ENCODE data around the gene SLC48A1.

SLC48A1 gene

DNA sequence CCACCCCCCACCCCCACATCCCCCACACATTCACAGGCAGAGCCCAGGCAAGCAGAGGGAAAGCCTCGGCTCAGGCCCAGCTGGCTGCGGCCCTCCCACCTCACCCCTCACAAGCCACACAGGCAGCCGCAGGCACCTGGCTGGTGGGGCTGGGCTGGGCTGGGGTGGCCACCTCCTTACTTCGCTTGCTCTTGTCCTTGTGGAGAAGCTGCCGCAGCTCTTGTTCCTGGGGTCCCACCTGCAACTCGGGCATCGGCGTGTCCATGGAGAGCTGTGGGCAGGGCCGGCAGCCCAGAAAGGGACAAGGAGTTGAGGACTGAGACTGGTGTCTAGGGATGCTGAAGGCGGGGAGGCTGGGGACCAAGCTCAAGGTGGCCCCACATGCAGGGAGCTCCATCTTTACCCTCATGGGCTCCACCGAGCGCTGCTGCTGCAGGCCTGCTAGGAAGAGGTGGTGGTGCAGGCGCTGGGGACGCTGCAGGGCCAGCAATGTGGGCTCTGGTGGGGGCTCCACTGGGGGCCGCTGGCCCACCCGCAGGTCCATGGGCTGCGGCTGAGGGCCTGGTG, 25.4 kb downstream of the SLC48A1 start:
- Histone ChIP-seq H3K27ac (ENCODE audit: low read depth in 2 of 2, low read length in 2 of 2) (no peak overlapping the region), H3K36me3 (ENCODE audit: control insufficient read depth in 2 of 2, insufficient read depth in 2 of 2, low read length in 2 of 2) (peaks cover 16 to 18% of the 10 kb centered on the region in 2 donors), H3K27me3 (ENCODE audit: control insufficient read depth in 2 of 2, insufficient read depth in 2 of 2, low read length in 2 of 2) (no peaks in the 10 kb centered on the region), H3K4me1 (ENCODE audit: control insufficient read depth in 2 of 2, insufficient read depth in 2 of 2, low read length in 2 of 2) (peaks cover 3 to 26% of the 10 kb centered on the region in 2 donors), H3K9me3 (ENCODE audit: control insufficient read depth in 2 of 2, low read length in 2 of 2) (no peaks in the 10 kb centered on the region), H3K4me3 (ENCODE audit: low read length in 2 of 2) (no peak overlapping the region), H3K9ac (ENCODE audit: low read depth in 1 of 2, low read length in 2 of 2) (no peak overlapping the region)

DNA sequence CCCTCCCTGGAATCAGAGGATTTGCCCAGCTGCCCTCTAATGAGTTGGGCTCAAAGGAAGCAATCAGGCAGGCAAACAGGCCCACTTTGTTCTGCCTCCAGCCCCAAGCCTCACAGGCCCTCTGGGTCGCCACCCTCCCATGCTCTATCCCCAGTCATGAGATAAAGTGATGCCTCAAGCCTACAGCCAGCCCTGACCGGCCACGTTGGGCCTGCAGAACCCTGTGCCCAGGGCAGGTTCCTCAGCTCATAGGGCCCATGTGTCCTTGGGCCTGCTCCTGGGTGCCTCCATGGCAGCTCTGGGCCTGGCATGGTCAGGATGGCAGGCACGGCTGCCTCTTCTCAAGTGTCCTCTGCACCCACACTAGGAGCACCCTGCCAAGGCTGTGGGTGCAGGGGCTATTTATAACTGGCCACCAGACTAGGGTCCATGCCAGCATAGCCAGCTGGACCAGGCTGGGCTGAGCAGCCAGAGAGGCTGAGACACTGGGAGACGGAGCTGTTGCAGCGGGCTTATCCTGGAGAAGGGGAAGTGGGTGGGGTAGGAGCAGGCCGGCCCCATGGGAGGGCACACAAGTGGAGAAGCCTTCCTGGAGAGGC, 26.4 kb downstream of the SLC48A1 start:
- H3K4me3 ChIP-seq (ENCODE audit: low read length in 2 of 2), result no peak overlapping the region
- H3K36me3 ChIP-seq (ENCODE audit: control insufficient read depth in 2 of 2, insufficient read depth in 2 of 2, low read length in 2 of 2), result peaks cover 13% of the 10 kb centered on the region in 2 donors
- no peak overlapping the region for H3K27ac ChIP-seq (ENCODE audit: low read depth in 2 of 2, low read length in 2 of 2)
- H3K4me1 ChIP-seq (ENCODE audit: control insufficient read depth in 2 of 2, insufficient read depth in 2 of 2, low read length in 2 of 2), result peaks cover 7 to 29% of the 10 kb centered on the region in 2 donors
- no peaks in the 10 kb centered on the region for H3K27me3 ChIP-seq (ENCODE audit: control insufficient read depth in 2 of 2, insufficient read depth in 2 of 2, low read length in 2 of 2)
- no peak overlapping the region for H3K9ac ChIP-seq (ENCODE audit: low read depth in 1 of 2, low read length in 2 of 2)
- no peaks in the 10 kb centered on the region for H3K9me3 ChIP-seq (ENCODE audit: control insufficient read depth in 2 of 2, low read length in 2 of 2)

DNA sequence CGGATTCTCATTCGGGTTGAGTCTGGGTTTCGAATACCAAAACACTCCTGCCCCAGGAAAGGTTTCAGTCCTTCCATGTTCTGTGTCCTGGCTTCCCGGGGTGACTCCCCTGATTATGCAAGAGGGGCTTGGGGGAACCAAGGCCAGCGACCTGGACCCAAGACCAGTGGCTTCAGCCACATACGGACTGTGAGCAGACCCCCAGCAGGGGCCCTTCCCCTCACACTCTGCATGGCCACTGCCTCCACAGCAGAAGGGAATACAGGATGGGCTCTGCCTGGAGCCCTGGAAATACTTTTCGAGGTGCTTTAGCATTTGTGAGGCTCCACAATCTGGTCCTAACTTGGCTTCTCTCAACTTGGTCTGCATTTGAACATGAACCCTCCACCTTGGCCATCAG, 27.5 kb downstream of the SLC48A1 start:
- peaks cover 9 to 36% of the 10 kb centered on the region in 2 donors for H3K4me1 ChIP-seq (ENCODE audit: control insufficient read depth in 2 of 2, insufficient read depth in 2 of 2, low read length in 2 of 2)
- H3K9me3 ChIP-seq (ENCODE audit: control insufficient read depth in 2 of 2, low read length in 2 of 2), result no peaks in the 10 kb centered on the region
- peaks cover 6 to 7% of the 10 kb centered on the region in 2 donors for H3K36me3 ChIP-seq (ENCODE audit: control insufficient read depth in 2 of 2, insufficient read depth in 2 of 2, low read length in 2 of 2)
- no peaks in the 10 kb centered on the region for H3K27me3 ChIP-seq (ENCODE audit: control insufficient read depth in 2 of 2, insufficient read depth in 2 of 2, low read length in 2 of 2)
- no peak overlapping the region for H3K9ac ChIP-seq (ENCODE audit: low read depth in 1 of 2, low read length in 2 of 2)
- no peak overlapping the region for H3K4me3 ChIP-seq (ENCODE audit: low read length in 2 of 2)
- no peak overlapping the region for H3K27ac ChIP-seq (ENCODE audit: low read depth in 2 of 2, low read length in 2 of 2)

DNA sequence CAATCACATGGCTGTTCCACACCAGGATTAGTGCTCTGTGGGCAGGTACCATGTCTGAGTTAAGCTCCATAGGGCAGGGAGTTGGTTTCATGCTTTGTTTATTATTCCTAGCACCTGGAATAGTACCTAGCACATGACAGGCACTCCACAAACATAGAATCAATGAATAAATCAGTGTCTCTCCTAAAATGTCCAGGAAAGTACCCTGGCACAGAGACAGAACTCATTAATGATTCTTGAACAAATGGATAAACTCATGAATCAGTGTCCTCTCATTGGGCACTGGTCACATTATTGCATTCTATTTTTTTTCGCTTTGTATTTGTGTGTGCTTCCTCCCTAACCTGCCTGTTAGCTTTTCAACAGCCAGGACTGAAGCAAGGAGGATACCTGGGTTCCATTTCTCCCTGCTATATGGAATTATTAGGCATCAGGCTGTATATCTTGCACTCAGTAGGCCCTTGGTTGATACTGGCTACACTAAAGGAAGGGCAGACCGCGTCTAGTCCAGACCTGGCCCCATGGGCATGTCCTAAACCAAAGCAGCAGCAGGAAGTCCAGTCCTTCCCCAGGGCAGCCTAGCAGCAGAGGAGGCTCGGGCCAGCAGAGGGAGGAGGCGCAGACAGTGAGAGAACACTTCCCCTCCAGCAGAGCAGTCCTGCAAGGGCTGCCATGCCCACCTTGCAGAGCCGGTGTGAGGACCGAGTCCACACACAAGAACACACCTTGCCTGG, 28.3 kb downstream of the SLC48A1 start:
- H3K27me3 ChIP-seq (ENCODE audit: control insufficient read depth in 2 of 2, insufficient read depth in 2 of 2, low read length in 2 of 2), result no peaks in the 10 kb centered on the region
- H3K36me3 ChIP-seq (ENCODE audit: control insufficient read depth in 2 of 2, insufficient read depth in 2 of 2, low read length in 2 of 2), result peaks cover 0 to 2% of the 10 kb centered on the region in 2 donors
- peaks cover 13 to 41% of the 10 kb centered on the region in 2 donors for H3K4me1 ChIP-seq (ENCODE audit: control insufficient read depth in 2 of 2, insufficient read depth in 2 of 2, low read length in 2 of 2)
- no peak overlapping the region for H3K4me3 ChIP-seq (ENCODE audit: low read length in 2 of 2)
- no peak overlapping the region for H3K27ac ChIP-seq (ENCODE audit: low read depth in 2 of 2, low read length in 2 of 2)
- H3K9ac ChIP-seq (ENCODE audit: low read depth in 1 of 2, low read length in 2 of 2), result no peak overlapping the region
- H3K9me3 ChIP-seq (ENCODE audit: control insufficient read depth in 2 of 2, low read length in 2 of 2), result no peaks in the 10 kb centered on the region

DNA sequence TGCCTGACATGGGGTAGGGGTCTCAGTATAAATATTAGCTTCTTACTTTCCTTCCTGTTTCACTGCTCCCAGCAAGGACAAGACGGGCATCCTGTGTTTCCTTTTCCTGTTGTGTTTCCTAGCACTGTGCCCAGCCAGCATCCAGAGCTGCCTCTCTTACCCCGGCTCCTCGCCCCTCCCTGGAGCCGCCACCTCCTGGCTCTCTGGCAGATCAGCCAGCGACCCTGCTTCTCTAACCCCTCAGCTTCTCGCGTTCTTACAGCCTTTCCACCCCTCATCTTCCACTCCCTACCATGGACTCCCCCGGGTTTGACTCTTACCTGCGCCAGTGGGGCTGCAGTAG, 28.8 kb downstream of the SLC48A1 start:
- peak overlapping the region in 1 of 2 donors; percentile 32 for H3K27ac ChIP-seq (ENCODE audit: low read depth in 2 of 2, low read length in 2 of 2)
- no peak overlapping the region for H3K9ac ChIP-seq (ENCODE audit: low read depth in 1 of 2, low read length in 2 of 2)
- peaks cover 13 to 41% of the 10 kb centered on the region in 2 donors for H3K4me1 ChIP-seq (ENCODE audit: control insufficient read depth in 2 of 2, insufficient read depth in 2 of 2, low read length in 2 of 2)
- H3K4me3 ChIP-seq (ENCODE audit: low read length in 2 of 2), result no peak overlapping the region
- peaks cover 0 to 2% of the 10 kb centered on the region in 2 donors for H3K36me3 ChIP-seq (ENCODE audit: control insufficient read depth in 2 of 2, insufficient read depth in 2 of 2, low read length in 2 of 2)
- H3K9me3 ChIP-seq (ENCODE audit: control insufficient read depth in 2 of 2, low read length in 2 of 2), result no peaks in the 10 kb centered on the region
- H3K27me3 ChIP-seq (ENCODE audit: control insufficient read depth in 2 of 2, insufficient read depth in 2 of 2, low read length in 2 of 2), result no peaks in the 10 kb centered on the region

DNA sequence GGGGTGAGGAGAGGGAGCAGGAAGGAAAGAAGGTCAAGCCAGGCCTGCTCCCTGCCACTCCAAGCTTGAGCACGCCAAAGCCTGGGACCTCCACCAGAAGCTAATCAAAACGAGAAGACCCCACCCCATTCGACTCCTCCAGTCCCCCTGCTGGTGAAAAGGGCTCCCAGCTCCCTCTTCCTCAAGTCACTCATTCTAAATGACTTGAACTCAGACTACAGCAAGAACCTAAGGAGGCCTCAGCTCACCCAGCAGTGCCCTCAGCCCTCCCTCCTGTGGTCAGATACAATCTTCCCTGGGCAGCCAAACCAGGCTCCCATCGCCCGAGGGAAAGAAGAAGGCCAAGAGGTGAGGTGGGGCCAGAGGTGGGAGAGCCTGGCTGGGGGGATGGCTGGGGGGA, 29.3 kb downstream of the SLC48A1 start:
- H3K36me3 ChIP-seq (ENCODE audit: control insufficient read depth in 2 of 2, insufficient read depth in 2 of 2, low read length in 2 of 2), result peaks cover 0 to 1% of the 10 kb centered on the region in 2 donors

DNA sequence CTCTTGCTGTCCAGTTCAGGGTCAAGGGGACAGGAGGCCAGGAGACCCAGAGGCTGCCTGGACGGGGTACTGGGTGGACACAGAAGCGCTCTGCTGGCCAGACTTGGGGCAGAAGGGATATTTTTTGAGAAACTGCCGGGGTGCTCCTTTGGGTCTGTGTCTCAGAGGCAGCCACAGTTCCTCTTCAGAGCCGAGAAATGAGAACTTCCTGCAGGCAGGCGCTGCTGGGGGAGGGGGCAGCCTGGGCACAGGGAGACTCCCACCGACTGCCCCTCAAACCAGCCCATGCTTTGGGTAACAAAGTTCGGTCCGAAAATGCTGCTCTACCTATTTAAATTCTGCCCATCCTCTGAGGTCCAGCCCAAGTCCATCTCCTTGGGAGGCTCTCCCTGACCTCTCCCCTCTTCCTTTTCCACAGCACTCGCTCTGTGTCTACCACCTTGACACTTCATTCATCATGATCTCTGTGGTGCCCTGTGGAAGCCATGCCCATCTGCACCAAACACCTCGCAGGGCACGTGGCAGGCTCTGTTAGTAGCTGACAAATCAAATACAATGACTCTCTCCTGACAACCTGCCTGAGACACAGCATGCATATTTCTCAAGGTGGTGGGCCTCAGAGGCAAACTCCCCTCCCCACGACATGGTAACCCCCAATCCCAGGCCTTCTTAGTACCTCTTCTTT, 30.3 kb downstream of the SLC48A1 start:
- Histone ChIP-seq H3K4me1 (ENCODE audit: control insufficient read depth in 2 of 2, insufficient read depth in 2 of 2, low read length in 2 of 2) (peaks cover 13 to 54% of the 10 kb centered on the region in 2 donors), H3K9ac (ENCODE audit: low read depth in 1 of 2, low read length in 2 of 2) (peak overlapping the region in 1 of 2 donors; percentile 24), H3K36me3 (ENCODE audit: control insufficient read depth in 2 of 2, insufficient read depth in 2 of 2, low read length in 2 of 2) (no peaks in the 10 kb centered on the region), H3K27me3 (ENCODE audit: control insufficient read depth in 2 of 2, insufficient read depth in 2 of 2, low read length in 2 of 2) (no peaks in the 10 kb centered on the region), H3K4me3 (ENCODE audit: low read length in 2 of 2) (peak overlapping the region in 1 of 2 donors; percentile 20), H3K9me3 (ENCODE audit: control insufficient read depth in 2 of 2, low read length in 2 of 2) (no peaks in the 10 kb centered on the region), H3K27ac (ENCODE audit: low read depth in 2 of 2, low read length in 2 of 2) (peak overlapping the region in 1 of 2 donors; percentile 43)

More for the DNA sequence above, 29.3 kb downstream of the SLC48A1 start:
- Histone ChIP-seq H3K27me3 (ENCODE audit: control insufficient read depth in 2 of 2, insufficient read depth in 2 of 2, low read length in 2 of 2) (no peaks in the 10 kb centered on the region), H3K27ac (ENCODE audit: low read depth in 2 of 2, low read length in 2 of 2) (peak overlapping the region in 1 of 2 donors; percentile 43), H3K4me3 (ENCODE audit: low read length in 2 of 2) (no peak overlapping the region), H3K4me1 (ENCODE audit: control insufficient read depth in 2 of 2, insufficient read depth in 2 of 2, low read length in 2 of 2) (peaks cover 13 to 44% of the 10 kb centered on the region in 2 donors), H3K9me3 (ENCODE audit: control insufficient read depth in 2 of 2, low read length in 2 of 2) (no peaks in the 10 kb centered on the region), H3K9ac (ENCODE audit: low read depth in 1 of 2, low read length in 2 of 2) (no peak overlapping the region)

DNA sequence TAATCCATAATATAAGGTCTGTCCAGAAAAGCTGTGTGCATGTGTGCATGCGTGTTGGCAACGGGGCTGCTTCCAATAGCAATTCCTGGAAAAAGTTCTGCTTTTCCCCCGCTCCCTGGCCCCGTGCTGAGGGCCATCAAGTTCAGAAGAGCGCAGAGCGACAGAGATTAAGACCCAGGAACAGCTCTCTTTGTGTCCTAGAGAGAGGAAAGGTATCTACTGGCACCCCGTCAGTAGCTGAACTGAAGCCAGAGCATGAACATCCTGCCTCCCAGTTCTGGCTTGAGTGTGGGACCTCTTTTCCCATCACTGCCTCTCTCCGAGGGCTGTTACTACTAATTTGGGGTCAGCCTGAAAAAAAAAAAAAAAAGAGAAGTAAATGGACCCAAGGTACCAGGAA, 31.1 kb downstream of the SLC48A1 start:
- H3K9me3 ChIP-seq (ENCODE audit: control insufficient read depth in 2 of 2, low read length in 2 of 2), result no peaks in the 10 kb centered on the region
- no peaks in the 10 kb centered on the region for H3K27me3 ChIP-seq (ENCODE audit: control insufficient read depth in 2 of 2, insufficient read depth in 2 of 2, low read length in 2 of 2)
- no peak overlapping the region for H3K9ac ChIP-seq (ENCODE audit: low read depth in 1 of 2, low read length in 2 of 2)
- H3K4me3 ChIP-seq (ENCODE audit: low read length in 2 of 2), result no peak overlapping the region
- H3K4me1 ChIP-seq (ENCODE audit: control insufficient read depth in 2 of 2, insufficient read depth in 2 of 2, low read length in 2 of 2), result peaks cover 20 to 60% of the 10 kb centered on the region in 2 donors
- no peaks in the 10 kb centered on the region for H3K36me3 ChIP-seq (ENCODE audit: control insufficient read depth in 2 of 2, insufficient read depth in 2 of 2, low read length in 2 of 2)
- H3K27ac ChIP-seq (ENCODE audit: low read depth in 2 of 2, low read length in 2 of 2), result no peak overlapping the region

DNA sequence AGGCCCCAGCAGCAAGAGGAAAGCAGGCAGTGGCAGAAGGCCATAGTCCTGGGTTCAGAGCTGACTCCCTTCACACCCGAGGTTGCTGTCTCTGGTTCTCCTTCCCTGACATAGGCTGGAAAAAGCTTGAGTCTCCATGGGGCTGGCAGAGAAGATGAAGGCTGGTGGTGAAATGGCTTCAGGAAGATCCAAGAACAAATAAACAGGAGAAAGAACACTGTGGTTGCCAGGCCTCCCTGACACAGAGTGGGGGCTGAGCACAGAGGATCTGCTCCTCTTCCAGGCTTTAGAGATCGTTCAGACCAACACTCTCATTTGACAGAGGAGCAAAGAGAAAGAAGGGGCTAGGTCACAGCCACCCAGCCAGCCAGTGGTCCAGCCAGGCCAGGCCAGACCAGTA, 32.4 kb downstream of the SLC48A1 start:
- H3K27ac ChIP-seq (ENCODE audit: low read depth in 2 of 2, low read length in 2 of 2), result no peak overlapping the region
- H3K4me1 ChIP-seq (ENCODE audit: control insufficient read depth in 2 of 2, insufficient read depth in 2 of 2, low read length in 2 of 2), result peaks cover 26 to 57% of the 10 kb centered on the region in 2 donors
- no peaks in the 10 kb centered on the region for H3K9me3 ChIP-seq (ENCODE audit: control insufficient read depth in 2 of 2, low read length in 2 of 2)

DNA sequence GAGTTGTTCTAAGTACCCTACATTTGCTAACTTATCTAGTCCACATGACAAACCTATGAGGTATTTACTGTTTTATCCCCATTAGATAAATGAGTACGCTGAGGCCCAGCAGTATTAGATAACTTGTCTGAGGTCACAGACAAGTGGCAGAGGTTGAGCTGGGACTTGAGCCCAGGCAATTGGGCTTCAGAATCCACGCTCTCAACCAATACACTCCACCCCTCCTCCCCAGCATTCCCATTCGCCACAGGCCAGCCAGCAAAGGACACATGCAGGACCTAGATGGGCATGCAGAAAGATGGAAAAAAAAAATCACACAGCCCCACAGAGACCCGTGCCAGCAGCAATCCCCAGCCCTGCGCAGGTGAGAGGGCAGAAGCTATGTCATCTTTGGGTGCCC, 34.3 kb downstream of the SLC48A1 start:
- H3K36me3 ChIP-seq (ENCODE audit: control insufficient read depth in 2 of 2, insufficient read depth in 2 of 2, low read length in 2 of 2), result no peaks in the 10 kb centered on the region
- no peak overlapping the region for H3K4me3 ChIP-seq (ENCODE audit: low read length in 2 of 2)
- no peaks in the 10 kb centered on the region for H3K27me3 ChIP-seq (ENCODE audit: control insufficient read depth in 2 of 2, insufficient read depth in 2 of 2, low read length in 2 of 2)
- H3K27ac ChIP-seq (ENCODE audit: low read depth in 2 of 2, low read length in 2 of 2), result peak overlapping the region; percentile 0 to 78
- no peak overlapping the region for H3K9ac ChIP-seq (ENCODE audit: low read depth in 1 of 2, low read length in 2 of 2)
- no peaks in the 10 kb centered on the region for H3K9me3 ChIP-seq (ENCODE audit: control insufficient read depth in 2 of 2, low read length in 2 of 2)
- H3K4me1 ChIP-seq (ENCODE audit: control insufficient read depth in 2 of 2, insufficient read depth in 2 of 2, low read length in 2 of 2), result peaks cover 41 to 62% of the 10 kb centered on the region in 2 donors

More for the DNA sequence above, 32.4 kb downstream of the SLC48A1 start:
- Histone ChIP-seq H3K36me3 (ENCODE audit: control insufficient read depth in 2 of 2, insufficient read depth in 2 of 2, low read length in 2 of 2) (no peaks in the 10 kb centered on the region), H3K9ac (ENCODE audit: low read depth in 1 of 2, low read length in 2 of 2) (no peak overlapping the region), H3K4me3 (ENCODE audit: low read length in 2 of 2) (no peak overlapping the region), H3K27me3 (ENCODE audit: control insufficient read depth in 2 of 2, insufficient read depth in 2 of 2, low read length in 2 of 2) (no peaks in the 10 kb centered on the region)
